SK-MEL-5 (cell line): ENCODE measurements around the gene ODR4. TPM values are rescaled to one million over a fixed set of nuclear protein-coding genes. Genes with fewer than 3 reads are reported as not detected.
"Not testable (repeated sequence)": the region's sequence is repeated elsewhere in the genome, so short reads cannot be mapped to it uniquely, and the experiment has no call there.

Experiments used
- DNase-seq: peaks from one replicate; pipeline ENCODE4 v3.0.0-alpha.2; 2016; ENCODE audit warnings: low read depth, low spot score
- in situ Hi-C: cut with HindIII; loops from 2 replicates; pipeline ENCODE4 v1.10.0; 2016; ENCODE audit warnings: low sequenced_read_pairs, high pct_unique_total_duplicates, low pct_unique_long_range_greater_than_20kb
- total RNA-seq: library from RNA; depleted of rRNA; stranded (reverse); fragments of >200 nt; shearing (Covaris generic); gene quantifications from 2 replicates; pipeline ENCODE4 v1.2.3, GENCODE V29; 2014; rRNA removed

The ODR4 gene
- total RNA-seq, 1 experiment from 2014 or later: 32.3 TPM

- in situ Hi-C loops: no loop called here
- DNase-seq: no peak
Measured at GRCh38 chr1:186463511-186463910, 87.9 kb downstream of the ODR4 start.

GRCh38 chr1:186463926-186464325 is 88.3 kb downstream of the ODR4 start:
- in situ Hi-C loops: no loop called here
- DNase-seq: no peak

- DNase-seq, in situ Hi-C loops: not testable (repeated sequence)
Measured at GRCh38 chr1:186465491-186465890, 89.9 kb downstream of the ODR4 start.

- in situ Hi-C loops: no loop called here
- no peak for DNase-seq
Measured at GRCh38 chr1:186465946-186466345, 90.3 kb downstream of the ODR4 start.

Other genes with a start within 250 kb of the ODR4 start
- gene PRG4, start 79.6 kb upstream of the ODR4 start, total RNA-seq: 0.03 and 0.24 TPM in 2 replicates
- 60.7 and 64.3 TPM in 2 replicates for gene TPR, start 585 bp upstream of the ODR4 start, total RNA-seq
- not detected in 2 replicates for gene PDC, start 85.3 kb downstream of the ODR4 start, total RNA-seq